Motor neuron (in vitro differentiated cells): ENCODE results near the gene TAF1A. TPM values are rescaled to one million over a fixed set of nuclear protein-coding genes. Genes with fewer than 3 reads are reported as not detected.
"Not testable (repeated sequence)": the region's sequence is repeated elsewhere in the genome, so short reads cannot be mapped to it uniquely, and the experiment has no call there.

Experiments
- ATAC-seq, 8 experiments: fragments of 200-7000 bp; cut with Tn5 transposase; replicated peaks in 6 of 8; 2 replicates each; pipeline ENCODE4 v1.8.0; 2021; ENCODE audit warnings: mild to moderate bottlenecking in 8 of 8, moderate library complexity in 8 of 8
- H3K27ac ChIP-seq, 2 donors: fragments of 250-450 bp; sonication (Bioruptor Pico); 2 replicates each; pipeline ENCODE4 v1.9.0; 2021; ENCODE audit warnings: antibody characterized with exemption in 2 of 2, mild to moderate bottlenecking in 2 of 2, moderate library complexity in 1 of 2
- H3K4me1 ChIP-seq, 2 donors: fragments of 250-450 bp; sonication (Bioruptor Pico); replicated peaks in 1 of 2; 2 replicates each; pipeline ENCODE4 v1.6.1; 2021; ENCODE audit warnings: antibody characterized with exemption in 2 of 2, mild to moderate bottlenecking in 2 of 2, moderate library complexity in 1 of 2
- H3K4me3 ChIP-seq, 5 donors: fragments of 250-450 bp; sonication (Bioruptor Pico); 2 replicates each; pipeline ENCODE4 v1.9.0; 2021; ENCODE audit warnings: antibody characterized with exemption in 5 of 5, mild to moderate bottlenecking in 5 of 5, moderate library complexity in 4 of 5
- WGBS, 10 experiments: fragments of 450-650 bp; shearing (Covaris generic); methylation state at CpG; one replicate each; pipeline ENCODE4 v1.0.0; 2022; 5-methylcytosine and 5-hydroxymethylcytosine counted together
- in situ Hi-C, 9 experiments: fragments of 400-800 bp; cut with MboI; loops; one replicate each; pipeline ENCODE4 v1.15.0; 2021; ENCODE audit warnings: low sequenced_read_pairs in 9 of 9, low pct_unique_long_range_greater_than_20kb in 2 of 9; ENCODE audit not compliant: unreplicated experiment in 9 of 9
- total RNA-seq, 8 experiments: library from RNA; unstranded; fragments of 300-600 nt; gene quantifications; 2 replicates each; pipeline versions ENCODE4 v1.2.3 to v1.2.4, GENCODE V29; 2022

TAF1A gene
- total RNA-seq, 8 experiments from 2014 or later = 12.0 to 30.4 (median 19.4) TPM

DNA sequence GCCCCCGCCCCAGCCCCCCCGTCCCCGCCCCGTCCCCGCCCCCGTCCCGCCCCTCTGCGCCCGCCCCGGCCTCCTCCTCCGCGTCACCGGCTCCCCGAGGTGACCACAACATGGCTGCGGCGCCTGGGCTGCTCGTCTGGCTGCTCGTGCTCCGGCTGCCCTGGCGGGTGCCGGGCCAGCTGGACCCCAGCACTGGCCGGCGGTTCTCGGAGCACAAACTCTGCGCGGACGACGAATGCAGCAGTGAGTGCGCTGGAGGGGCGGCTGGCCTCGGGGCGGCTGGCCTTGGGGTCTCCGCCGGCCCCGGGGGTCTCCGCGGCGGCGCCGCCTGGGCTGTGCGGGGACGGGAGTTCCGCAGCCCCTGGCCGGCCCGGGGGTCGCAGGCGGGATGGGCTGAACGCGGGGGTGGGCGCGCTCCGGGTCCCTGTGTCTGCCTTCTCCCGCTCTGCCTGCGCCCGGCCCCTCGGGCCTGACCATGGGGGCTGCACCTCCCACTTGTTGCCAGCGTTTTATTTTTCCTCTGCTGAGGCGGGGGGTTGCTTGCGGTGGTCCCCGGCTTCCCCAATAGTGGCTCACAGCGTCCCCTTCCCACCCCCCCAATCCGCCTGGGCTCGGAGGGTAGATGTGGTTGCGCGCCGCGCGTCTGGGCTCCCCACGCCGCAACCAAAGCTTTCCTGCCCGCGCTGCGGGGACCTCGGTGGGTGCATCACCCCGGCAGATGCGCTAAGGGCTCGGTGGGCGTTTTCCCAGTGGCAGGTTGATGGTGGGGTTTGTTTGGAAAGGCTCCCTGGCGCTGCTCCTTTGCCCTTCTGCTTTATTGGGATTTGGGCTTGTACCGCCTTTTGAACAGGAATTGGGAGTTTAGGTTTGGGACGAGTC lies 28.5 kb upstream of the TAF1A start, which contains the start of gene MIA3:
TSS of gene MIA3 (plus strand) at position 97 of the 879 bp plus-strand sequence. CDS start at position 111, 14 bp downstream.
- Histone ChIP-seq H3K4me1 (peaks cover 10 to 15% of the 10 kb centered on the region in 2 donors), H3K27ac (peak within 1 kb of the TSS; percentile 73 to 89), H3K4me3 (peak within 1 kb of the TSS; percentile 90 to 100 (median 97))
- peak; percentile 46 to 60 (median 52) for ATAC-seq
- WGBS, 10 experiments = 0% methylated on average over 2 to 9 of the region's 81 CpGs; no CpG with 5 or more reads in 5 of the 10 experiments
- in situ Hi-C loops = no loop called here

- Histone ChIP-seq H3K4me1 (peaks cover 10 to 15% of the 10 kb centered on the region in 2 donors), H3K27ac (peak overlapping the region; percentile 40 to 71), H3K4me3 (peak overlapping the region; percentile 90 to 100 (median 97))
- in situ Hi-C loops = no loop called here
- WGBS, 10 experiments = 0% methylated on average over 11 of the region's 37 CpGs; no CpG with 5 or more reads in 9 of the 10 experiments
- ATAC-seq = peak; percentile 88 to 97 (median 96)
Observed at GRCh38 chr1:222617367-222617951, 27.7 kb upstream of the TAF1A start.

- Histone ChIP-seq H3K4me1 (peaks cover 10 to 15% of the 10 kb centered on the region in 2 donors), H3K4me3 (no peak overlapping the region), H3K27ac (no peak overlapping the region)
- 8 to 86% (median 77%) methylated on average over 2 to 5 of the region's 5 CpGs for WGBS, 10 experiments
- ATAC-seq = peak in 1 of 8 experiments; percentile 4
- in situ Hi-C loops = no loop called here
Observed at GRCh38 chr1:222616525-222616924, 26.8 kb upstream of the TAF1A start.

GRCh38 chr1:222613627-222614026 lies 23.9 kb upstream of the TAF1A start:
- no peak overlapping the region for H3K4me3 ChIP-seq
- 17 to 100% (median 76%) methylated on average over 1 of the region's 1 CpG for WGBS, 10 experiments
- no peak overlapping the region for H3K27ac ChIP-seq
- peaks cover 3 to 6% of the 10 kb centered on the region in 2 donors for H3K4me1 ChIP-seq
- ATAC-seq = no peak
- in situ Hi-C loops = no loop called here

GRCh38 chr1:222610728-222611127 lies 21.0 kb upstream of the TAF1A start:
- WGBS, 10 experiments = 0 to 100% (median 75%) methylated on average over 1 to 2 of the region's 2 CpGs; no CpG with 5 or more reads in 1 of the 10 experiments
- Histone ChIP-seq H3K4me1 (no peaks in the 10 kb centered on the region), H3K27ac (no peak overlapping the region), H3K4me3 (no peak overlapping the region)
- in situ Hi-C loops = no loop called here
- ATAC-seq = peak in 3 of 8 experiments; percentile 60 to 92 (median 81)

DNA sequence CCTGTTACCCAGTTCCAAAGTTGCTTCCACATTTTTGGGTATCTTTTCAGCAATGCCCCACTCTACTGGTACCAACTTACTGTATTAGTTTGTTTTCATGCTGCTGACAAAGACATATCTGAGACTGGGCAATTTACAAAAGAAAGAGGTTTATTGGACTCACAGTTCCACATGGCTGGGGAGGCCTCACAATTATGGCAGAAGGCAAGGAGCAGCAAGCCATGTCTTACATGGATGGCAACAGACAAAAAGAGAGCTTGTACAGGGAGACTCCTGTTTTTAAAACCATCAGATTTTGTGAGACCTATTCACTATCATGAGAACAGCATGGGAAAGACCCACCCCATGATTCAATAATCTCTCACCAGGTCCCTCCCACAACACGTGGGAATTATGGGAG lies 19.4 kb upstream of the TAF1A start:
- in situ Hi-C loops, H3K27ac ChIP-seq, H3K4me1 ChIP-seq, H3K4me3 ChIP-seq: not testable (repeated sequence)
- ATAC-seq = peak in 1 of 8 experiments; percentile 29
- WGBS, 10 experiments = 11 to 78% (median 63%) methylated on average over 1 of the region's 1 CpG; no CpG with 5 or more reads in 5 of the 10 experiments

DNA sequence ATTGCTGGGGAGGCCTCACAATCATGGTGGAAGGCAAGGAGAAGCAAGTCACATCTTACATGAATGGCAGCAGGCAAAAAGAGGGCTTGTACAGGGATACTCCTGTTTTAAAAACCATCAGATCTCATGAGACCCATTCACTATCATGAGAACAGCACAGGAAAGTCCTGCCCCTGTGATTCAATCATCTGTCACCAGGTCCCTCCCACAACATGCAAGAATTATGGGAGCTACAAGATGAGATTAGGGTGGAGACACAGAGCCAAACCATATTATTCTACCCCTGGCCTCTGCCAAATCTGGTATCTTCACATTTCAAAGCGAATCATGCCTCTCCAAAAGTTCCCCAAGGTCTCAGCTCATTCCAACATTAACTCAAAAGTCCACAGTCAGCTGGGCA lies 17.0 kb upstream of the TAF1A start:
- no peak for ATAC-seq
- H3K4me1 ChIP-seq = no peaks in the 10 kb centered on the region
- H3K27ac ChIP-seq = no peak overlapping the region
- no peak overlapping the region for H3K4me3 ChIP-seq
- in situ Hi-C loops = no loop called here
- 80 to 100% (median 100%) methylated on average over 1 of the region's 1 CpG; no CpG with 5 or more reads in 4 of the 10 experiments for WGBS, 10 experiments

DNA sequence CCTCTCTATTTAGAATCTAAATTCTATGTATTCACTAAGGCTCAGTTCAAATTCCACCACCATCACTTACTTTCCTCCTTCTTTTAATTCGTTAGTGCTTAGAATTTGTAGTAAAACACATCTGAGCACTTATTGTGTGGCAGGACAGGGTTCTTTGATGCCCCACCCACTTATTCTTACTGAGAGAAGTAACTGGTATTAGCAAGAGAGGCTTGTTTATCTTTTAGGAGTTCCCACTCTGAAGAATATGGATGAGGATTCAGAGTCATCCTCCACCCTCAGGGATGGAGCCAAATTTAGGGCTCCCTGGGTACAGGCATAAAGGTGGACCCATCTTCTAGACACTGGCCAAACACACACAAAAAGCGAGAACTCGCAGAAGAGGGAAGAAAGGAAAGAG lies 11.5 kb upstream of the TAF1A start:
- Histone ChIP-seq H3K4me3 (no peak overlapping the region), H3K4me1 (no peaks in the 10 kb centered on the region), H3K27ac (no peak overlapping the region)
- in situ Hi-C loops = no loop called here
- WGBS, 10 experiments = 0 to 80% (median 66%) methylated on average over 1 to 3 of the region's 3 CpGs; no CpG with 5 or more reads in 2 of the 10 experiments
- peak in 2 of 8 experiments; percentile 74 to 90 for ATAC-seq

- in situ Hi-C loops = no loop called here
Observed at GRCh38 chr1:222600281-222600680, 10.5 kb upstream of the TAF1A start.

DNA sequence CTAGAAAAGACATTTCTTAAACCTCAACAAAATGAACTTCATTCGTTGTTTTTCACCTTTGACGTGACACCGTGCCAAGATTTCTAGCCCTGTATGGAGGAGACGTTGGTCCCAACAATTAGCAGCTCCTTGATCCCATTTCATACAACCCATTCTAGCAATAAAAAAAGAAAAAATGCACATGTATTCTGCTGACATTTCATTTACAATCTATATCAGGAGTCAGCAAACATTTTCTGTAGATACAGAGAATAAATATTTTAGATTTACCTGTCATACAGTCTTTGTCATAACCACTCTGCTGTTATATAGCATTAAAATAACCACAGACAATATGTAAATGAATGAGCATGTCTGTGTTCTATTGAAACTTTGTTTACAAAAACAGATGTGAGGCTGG lies 7.0 kb upstream of the TAF1A start:
- Histone ChIP-seq H3K4me3 (no peak overlapping the region), H3K4me1 (no peaks in the 10 kb centered on the region), H3K27ac (no peak overlapping the region)
- peak in 3 of 8 experiments; percentile 14 to 37 (median 36) for ATAC-seq
- WGBS, 10 experiments = 19 to 92% (median 73%) methylated on average over 3 to 4 of the region's 4 CpGs; no CpG with 5 or more reads in 1 of the 10 experiments
- in situ Hi-C loops = no loop called here

More at GRCh38 chr1:222600281-222600680, 10.5 kb upstream of the TAF1A start:
- ATAC-seq = peak in 3 of 8 experiments; percentile 32 to 66 (median 56)
- WGBS, 10 experiments = 0 to 100% (median 72%) methylated on average over 1 of the region's 1 CpG; no CpG with 5 or more reads in 4 of the 10 experiments
- Histone ChIP-seq H3K4me3 (no peak overlapping the region), H3K27ac (no peak overlapping the region), H3K4me1 (no peaks in the 10 kb centered on the region)

- WGBS, 10 experiments = 76 to 91% (median 82%) methylated on average over 2 to 3 of the region's 3 CpGs
- Histone ChIP-seq H3K4me3 (no peak overlapping the region), H3K4me1 (peaks cover 5 to 6% of the 10 kb centered on the region in 2 donors), H3K27ac (no peak overlapping the region)
- in situ Hi-C loops = no loop called here
- ATAC-seq = no peak
Observed at GRCh38 chr1:222594789-222595188, 5.1 kb upstream of the TAF1A start.

DNA sequence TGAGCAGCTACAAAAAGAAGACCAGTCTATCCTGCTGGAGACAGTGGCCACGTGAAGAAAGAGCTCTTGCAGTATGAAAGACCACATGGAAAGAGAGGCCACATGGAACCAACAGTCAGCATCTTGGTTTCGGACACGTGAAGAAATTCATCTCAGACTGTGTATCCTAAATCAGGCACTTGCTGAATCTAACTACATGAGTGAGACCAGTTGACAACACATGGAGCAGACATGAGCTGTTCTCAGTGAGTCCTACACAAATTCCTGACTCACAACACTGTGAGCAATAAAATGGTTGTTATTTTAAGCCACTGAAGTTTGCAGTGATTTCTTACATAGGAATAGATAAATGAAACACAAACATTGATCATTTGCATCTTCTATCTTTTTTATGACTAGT lies 2.4 kb upstream of the TAF1A start:
- H3K4me3 ChIP-seq = no peak overlapping the region
- H3K27ac ChIP-seq = no peak overlapping the region
- H3K4me1 ChIP-seq = peaks cover 6 to 16% of the 10 kb centered on the region in 2 donors
- 40 to 87% (median 66%) methylated on average over 1 to 3 of the region's 3 CpGs; no CpG with 5 or more reads in 1 of the 10 experiments for WGBS, 10 experiments
- in situ Hi-C loops = no loop called here
- ATAC-seq = no peak

GRCh38 chr1:222588135-222588534 lies 1.6 kb downstream of the TAF1A start:
- ATAC-seq = no peak
- Histone ChIP-seq H3K4me3 (peak overlapping the region in 1 of 5 donors; percentile 79), H3K27ac (no peak overlapping the region), H3K4me1 (peaks cover 6 to 18% of the 10 kb centered on the region in 2 donors)
- 38 to 100% (median 84%) methylated on average over 1 of the region's 1 CpG; no CpG with 5 or more reads in 2 of the 10 experiments for WGBS, 10 experiments
- in situ Hi-C loops = no loop called here
